CD14-positive monocyte (primary cell): Measurements from ENCODE around the gene CLEC4C. TPM values are rescaled to one million over a fixed set of nuclear protein-coding genes. Genes with fewer than 3 reads are reported as not detected.

Experiments
- DNase-seq, 3 donors: peaks; one replicate each; pipeline ENCODE4 v3.0.0-alpha.2; 2011 to 2022
- H2AFZ ChIP-seq: 2 replicates; pipeline ENCODE4 v1.6.0; 2012; ENCODE audit warnings: mild to moderate bottlenecking, low read depth, low read length, inconsistent platforms; ENCODE audit not compliant: insufficient read depth, poor library complexity, severe bottlenecking
- H3K27ac ChIP-seq, 2 donors: 1 replicate in 1 of 2; 2 replicates in 1 of 2; pipeline ENCODE4 v1.5.1; 2012 to 2013; ENCODE audit warnings: low read length in 2 of 2, control low read depth in 1 of 2, inconsistent platforms in 1 of 2, low read depth in 1 of 2, mild to moderate bottlenecking in 1 of 2
- H3K27me3 ChIP-seq, 2 donors: one replicate each; pipeline versions ENCODE4 v1.6.0 to v1.6.1; 2011 to 2013; ENCODE audit warnings: low read length in 2 of 2; ENCODE audit not compliant: control insufficient read depth in 2 of 2, insufficient read depth in 2 of 2
- H3K36me3 ChIP-seq, 2 donors: replicated peaks in 1 of 2; 1 replicate in 1 of 2; 2 replicates in 1 of 2; pipeline versions ENCODE4 v1.5.1 to v1.6.1; 2012 to 2013; ENCODE audit warnings: low read length in 2 of 2, control low read depth in 1 of 2, inconsistent platforms in 1 of 2, mild to moderate bottlenecking in 1 of 2; ENCODE audit not compliant: insufficient read depth in 2 of 2, control insufficient read depth in 1 of 2
- H3K4me1 ChIP-seq, 2 donors: 1 replicate in 1 of 2; 2 replicates in 1 of 2; pipeline versions ENCODE4 v1.5.1 to v1.6.1; 2012 to 2013; ENCODE audit warnings: low read length in 2 of 2, control low read depth in 1 of 2, inconsistent platforms in 1 of 2, mild to moderate bottlenecking in 1 of 2, moderate library complexity in 1 of 2; ENCODE audit not compliant: insufficient read depth in 2 of 2, control insufficient read depth in 1 of 2
- H3K4me2 ChIP-seq: replicated peaks from 2 replicates; pipeline ENCODE3; 2012; ENCODE audit warnings: low read length, moderate library complexity, mild to moderate bottlenecking; ENCODE audit not compliant: poor library complexity, severe bottlenecking; ENCODE audit errors: extremely low read depth
- H3K4me3 ChIP-seq, 3 experiments: fragments of 200-600 bp in 1 of 3; sonication (generic) in 1 of 3; replicated peaks in 1 of 3; 1 replicate in 2 of 3; 2 replicates in 1 of 3; pipeline ENCODE4 v1.5.1; 2011 to 2013; ENCODE audit warnings: low read length in 3 of 3, mild to moderate bottlenecking in 3 of 3, control low read depth in 2 of 3, low read depth in 2 of 3, inconsistent platforms in 1 of 3, moderate library complexity in 1 of 3
- H3K79me2 ChIP-seq: 2 replicates; pipeline ENCODE4 v1.6.0; 2012; ENCODE audit warnings: mild to moderate bottlenecking, control low read depth, inconsistent platforms, low read length, moderate library complexity; ENCODE audit not compliant: insufficient read depth
- H3K9ac ChIP-seq: 2 replicates; pipeline ENCODE4 v1.6.0; 2017; ENCODE audit warnings: low read length, mild to moderate bottlenecking; ENCODE audit not compliant: insufficient read depth, poor library complexity, severe bottlenecking
- H3K9me3 ChIP-seq, 2 donors: replicated peaks in 1 of 2; 1 replicate in 1 of 2; 2 replicates in 1 of 2; pipeline versions ENCODE4 v1.5.1 to v1.6.1; 2012 to 2013; ENCODE audit warnings: low read length in 2 of 2, control low read depth in 1 of 2; ENCODE audit not compliant: control insufficient read depth in 1 of 2, insufficient read depth in 1 of 2
- H4K20me1 ChIP-seq: 2 replicates; pipeline ENCODE4 v1.6.0; 2012; ENCODE audit warnings: mild to moderate bottlenecking, low read length, control low read depth, moderate library complexity; ENCODE audit not compliant: insufficient read depth
- H3K27ac Mint-ChIP-seq, 7 donors: one replicate each; pipeline ENCODE4 v1.8.0; 2020; ENCODE audit warnings: mild to moderate bottlenecking in 7 of 7, mixed read lengths in 7 of 7, moderate library complexity in 6 of 7, inconsistent platforms in 2 of 7
- H3K27me3 Mint-ChIP-seq, 3 donors: one replicate each; pipeline ENCODE4 v1.8.0; 2021 to 2022; ENCODE audit warnings: low read depth in 3 of 3, mild to moderate bottlenecking in 3 of 3, mixed read lengths in 3 of 3, moderate library complexity in 3 of 3, inconsistent platforms in 1 of 3
- H3K36me3 Mint-ChIP-seq, 2 donors: one replicate each; pipeline ENCODE4 v1.8.0; 2020; ENCODE audit warnings: mixed read lengths in 2 of 2, inconsistent platforms in 1 of 2, mild to moderate bottlenecking in 1 of 2
- H3K4me1 Mint-ChIP-seq: one replicate; pipeline ENCODE4 v1.8.0; 2020; ENCODE audit warnings: mild to moderate bottlenecking, mixed read lengths
- H3K4me3 Mint-ChIP-seq, 2 donors: one replicate each; pipeline ENCODE4 v1.8.0; 2020; ENCODE audit warnings: mild to moderate bottlenecking in 2 of 2, mixed read lengths in 2 of 2, moderate library complexity in 1 of 2
- H3K9me3 Mint-ChIP-seq, 7 donors: one replicate each; pipeline ENCODE4 v1.8.0; 2020 to 2022; ENCODE audit warnings: mixed read lengths in 7 of 7, mild to moderate bottlenecking in 6 of 7, moderate library complexity in 6 of 7, inconsistent platforms in 2 of 7
- CTCF ChIP-seq: fragments of 200-600 bp; IDR thresholded peaks from one replicate; pipeline ENCODE4 v1.8.0; 2022; ENCODE audit warnings: antibody characterized with exemption, mild to moderate bottlenecking
- WGBS: methylation state at CpG from one replicate; pipeline ENCODE4 v1.1.5; 2013; ENCODE audit warnings: missing lambda C conversion rate; ENCODE audit not compliant: insufficient coverage; 5-methylcytosine and 5-hydroxymethylcytosine counted together
- intact Hi-C, 2 donors: fragments of 100-400 bp; cut with micrococcal nuclease; formaldehyde crosslinking; loops; one replicate each; pipeline versions ENCODE4 v1.15.0 to v1.15.1; 2023
- polyA plus RNA-seq, 3 donors: library from polyadenylated mRNA; depleted of rRNA in 1 of 3; unstranded in 2 of 3; stranded (reverse) in 1 of 3; fragments of 300-500 nt in 2 of 3; fragments of >200 nt in 1 of 3; fragmentation: Illumina TruSeq in 2 of 3; gene quantifications; 1 replicate in 2 of 3; 2 replicates in 1 of 3; pipeline ENCODE4 v1.2.3, GENCODE V29; 2012 to 2021

The CLEC4C gene
- polyA plus RNA-seq, 3 donors: 0.54 to 1.4 TPM; not detected in 1

GRCh38 chr12:7749442-7749841 lies 2.3 kb upstream of the CLEC4C start:
- WGBS: 60% methylated on average over 4 of the region's 8 CpGs
- peaks cover 57% of the 10 kb centered on the region for H3K4me1 Mint-ChIP-seq
- Histone ChIP-seq H3K36me3 (no peaks in the 10 kb centered on the region), H3K4me3 (no peak overlapping the region), H3K4me2 (no peak overlapping the region), H4K20me1 (no peaks in the 10 kb centered on the region), H3K9ac (no peak overlapping the region), H3K27ac (no peak overlapping the region), H3K4me1 (peaks cover 22 to 43% of the 10 kb centered on the region in 2 donors), H3K79me2 (no peaks in the 10 kb centered on the region), H2AFZ (no peak overlapping the region), H3K9me3 (no peaks in the 10 kb centered on the region), H3K27me3 (no peaks in the 10 kb centered on the region)
- no peaks in the 10 kb centered on the region for H3K36me3 Mint-ChIP-seq
- H3K4me3 Mint-ChIP-seq: no peak overlapping the region
- peaks cover 0 to 5% (median 0%) of the 10 kb centered on the region in 7 donors for H3K9me3 Mint-ChIP-seq
- peak overlapping the region in 1 of 7 donors; percentile 50 for H3K27ac Mint-ChIP-seq
- H3K27me3 Mint-ChIP-seq: peaks cover 0 to 2% (median 1%) of the 10 kb centered on the region in 3 donors
- intact Hi-C loops: no loop called here
- TF ChIP-seq CTCF: no peak
- DNase-seq: no peak

GRCh38 chr12:7748852-7749251 lies 1.7 kb upstream of the CLEC4C start:
- H3K9me3 Mint-ChIP-seq: peaks cover 0 to 5% (median 0%) of the 10 kb centered on the region in 7 donors
- peak overlapping the region in 3 of 7 donors; percentile 7 to 55 (median 38) for H3K27ac Mint-ChIP-seq

More at GRCh38 chr12:7748852-7749251, 1.7 kb upstream of the CLEC4C start:
- Histone ChIP-seq H3K36me3 (no peaks in the 10 kb centered on the region), H3K9me3 (no peaks in the 10 kb centered on the region), H2AFZ (no peak overlapping the region), H3K4me2 (no peak overlapping the region), H3K27me3 (no peaks in the 10 kb centered on the region), H3K4me3 (no peak overlapping the region), H3K9ac (no peak overlapping the region), H3K27ac (no peak overlapping the region), H4K20me1 (no peaks in the 10 kb centered on the region), H3K79me2 (no peaks in the 10 kb centered on the region), H3K4me1 (peaks cover 21 to 41% of the 10 kb centered on the region in 2 donors)
- no peak for DNase-seq
- H3K4me1 Mint-ChIP-seq: peaks cover 56% of the 10 kb centered on the region
- no peak for TF ChIP-seq CTCF
- no peak overlapping the region for H3K4me3 Mint-ChIP-seq
- no peaks in the 10 kb centered on the region for H3K36me3 Mint-ChIP-seq
- peaks cover 0 to 2% (median 1%) of the 10 kb centered on the region in 3 donors for H3K27me3 Mint-ChIP-seq
- intact Hi-C loops: no loop called here
- WGBS: 66% methylated on average over 4 of the region's 4 CpGs
